ENCODE data around the gene AEN.

- TF ChIP-seq CTCF (conservative IDR thresholded peaks at IDR 0.05): no peak
- no peak for TF ChIP-seq ZFX (IDR thresholded peaks at IDR 0.05)
Observed at GRCh38 chr15:88591384-88591783, 29.8 kb upstream of the AEN start.

Measured in C4-2B (cell line).